A549 (cell line): Measurements from ENCODE around the gene RAD51B. TPM values are rescaled to one million over a fixed set of nuclear protein-coding genes. Genes with fewer than 3 reads are reported as not detected.

ENCODE experiments used
- ATAC-seq, 2 experiments: fragments of 200-7000 bp in 1 of 2; fragments of >200 bp in 1 of 2; cut with Nextera tagmentation in 1 of 2; cut with Tn5 transposase in 1 of 2; 3 replicates each; pipeline versions ENCODE4 v1.8.0 to v1.9.1; 2018 to 2020; ENCODE audit warnings: mild to moderate bottlenecking in 1 of 2, moderate library complexity in 1 of 2
- CTCF ChIA-PET: fragments of 300-600 bp; sonication (Branson Sonifier 250); formaldehyde crosslinking; extraction: SDS; loops from one replicate; lab custom pipeline; 2021; ENCODE audit warnings: antibody characterized with exemption, inconsistent platforms; lab: Yijun Ruan, JAX
- POLR2A ChIA-PET: fragments of 350-600 bp; formaldehyde crosslinking; extraction: SDS; loops from one replicate; lab custom pipeline; 2021; ENCODE audit warnings: antibody characterized with exemption, inconsistent platforms; lab: Yijun Ruan, JAX
- DNase-seq, 2 experiments: peaks; one replicate each; pipeline versions ENCODE4 v3.0.0 to v3.0.0-alpha.2; 2011 to 2016; ENCODE audit warnings: low read depth in 1 of 2, low spot score in 1 of 2
- FAIRE-seq: peaks from 2 replicates; lab custom pipeline; 2011; peaks lifted over from hg19 to GRCh38; lab: Jason Lieb, UNC
- H3K27ac ChIP-seq, 2 experiments: fragments of >200 bp; sonication (Bioruptor Twin); formaldehyde crosslinking; 3 replicates each; pipeline ENCODE4 v1.5.1; 2016 to 2017
- H3K4me1 ChIP-seq: fragments of >200 bp; sonication (Bioruptor Twin); formaldehyde crosslinking; 3 replicates; pipeline ENCODE4 v1.6.1; 2016
- H3K4me2 ChIP-seq: fragments of >200 bp; sonication (Bioruptor Twin); formaldehyde crosslinking; 3 replicates; pipeline ENCODE4 v1.6.1; 2016
- H3K4me3 ChIP-seq: fragments of >200 bp; sonication (Bioruptor Twin); formaldehyde crosslinking; 3 replicates; pipeline ENCODE4 v1.5.1; 2016
- H3K9me3 ChIP-seq: fragments of >200 bp; sonication (Bioruptor Twin); formaldehyde crosslinking; 3 replicates; pipeline ENCODE4 v1.6.1; 2016
- ATOH8 ChIP-seq: fragments of 250-450 bp; sonication (Bioruptor Pico); IDR thresholded peaks from 2 replicates; pipeline ENCODE4 v1.5.0; 2020; ENCODE audit warnings: low read depth, mild to moderate bottlenecking, moderate library complexity
- BCL3 ChIP-seq: fragments of >200 bp; sonication (Bioruptor Twin); formaldehyde crosslinking; IDR thresholded peaks from 3 replicates; pipeline ENCODE4 v1.6.1; 2016
- BHLHE40 ChIP-seq: IDR thresholded peaks from 2 replicates; pipeline ENCODE4 v1.6.1; 2012; ENCODE audit warnings: low read depth, low read length, inconsistent platforms
- CBX2 ChIP-seq: fragments of 200-600 bp; sonication (generic); IDR thresholded peaks from 2 replicates; pipeline ENCODE4 v1.6.1; 2016; ENCODE audit warnings: low read depth, mild to moderate bottlenecking, borderline replicate concordance
- CHD2 ChIP-seq: fragments of 150-350 bp; IDR thresholded peaks from 2 replicates; pipeline ENCODE4 v1.6.1; 2014; ENCODE audit warnings: low read length; ENCODE audit not compliant: partially characterized antibody
- CHD4 ChIP-seq: fragments of 200-600 bp; sonication (generic); IDR thresholded peaks from 2 replicates; pipeline ENCODE4 v1.6.1; 2016; ENCODE audit warnings: antibody characterized with exemption, mild to moderate bottlenecking, borderline replicate concordance
- ELK1 ChIP-seq: fragments of 150-350 bp; IDR thresholded peaks from 2 replicates; pipeline ENCODE4 v1.6.1; 2014; ENCODE audit warnings: low read depth, mild to moderate bottlenecking, low read length
- ESRRA ChIP-seq: fragments of 150-350 bp; IDR thresholded peaks from 2 replicates; pipeline ENCODE4 v1.6.1; 2014; ENCODE audit warnings: mild to moderate bottlenecking, low read length, borderline replicate concordance
- FOXS1 ChIP-seq: fragments of 250-450 bp; sonication (Bioruptor Pico); IDR thresholded peaks from 2 replicates; pipeline ENCODE4 v1.5.0; 2020; ENCODE audit warnings: mild to moderate bottlenecking, moderate library complexity
- HES2 ChIP-seq: fragments of >200 bp; sonication (Bioruptor Twin); formaldehyde crosslinking; IDR thresholded peaks from 2 replicates; pipeline ENCODE4 v1.6.1; 2016
- HEYL ChIP-seq: fragments of 250-450 bp; sonication (Bioruptor Pico); IDR thresholded peaks from 2 replicates; pipeline ENCODE4 v1.8.0; 2021; ENCODE audit warnings: mild to moderate bottlenecking, moderate library complexity
- HOXA7 ChIP-seq: fragments of 250-450 bp; sonication (Bioruptor Pico); IDR thresholded peaks from 2 replicates; pipeline ENCODE4 v1.5.0; 2020; ENCODE audit warnings: mild to moderate bottlenecking, moderate library complexity
- JUN ChIP-seq, 2 experiments: fragments of >200 bp; sonication (Bioruptor Twin); formaldehyde crosslinking; IDR thresholded peaks; 2 replicates in 1 of 2; 3 replicates in 1 of 2; pipeline ENCODE4 v1.6.1; 2016 to 2017
- JUNB ChIP-seq: fragments of >200 bp; sonication (Bioruptor Twin); formaldehyde crosslinking; IDR thresholded peaks from 2 replicates; pipeline ENCODE4 v1.6.1; 2016
- KDM1A ChIP-seq: fragments of 200-600 bp; sonication (generic); IDR thresholded peaks from 2 replicates; pipeline ENCODE4 v1.6.1; 2016; ENCODE audit warnings: low read depth, mild to moderate bottlenecking
- MAZ ChIP-seq: fragments of 150-350 bp; IDR thresholded peaks from 2 replicates; pipeline ENCODE4 v1.6.1; 2014; ENCODE audit warnings: antibody characterized with exemption, low read depth, low read length, borderline replicate concordance
- NFE2L2 ChIP-seq: fragments of 150-350 bp; conservative IDR thresholded peaks from 2 replicates; pipeline ENCODE4 v1.6.1; 2014; ENCODE audit warnings: low read length
- NR3C1 ChIP-seq: fragments of >200 bp; sonication (Bioruptor Twin); formaldehyde crosslinking; IDR thresholded peaks from 3 replicates; pipeline ENCODE4 v1.6.1; 2017
- PBX3 ChIP-seq: IDR thresholded peaks from 2 replicates; pipeline ENCODE4 v1.6.1; 2012
- POLR2A ChIP-seq: IDR thresholded peaks from 2 replicates; pipeline ENCODE4 v1.6.1; 2012; ENCODE audit warnings: mild to moderate bottlenecking, low read length
- RCOR1 ChIP-seq: fragments of 150-350 bp; IDR thresholded peaks from 2 replicates; pipeline ENCODE4 v1.6.1; 2014; ENCODE audit warnings: antibody characterized with exemption, low read length, low read depth
- REST ChIP-seq: fragments of 200-600 bp; sonication (generic); IDR thresholded peaks from 2 replicates; pipeline ENCODE4 v1.6.1; 2016; ENCODE audit warnings: antibody characterized with exemption, mild to moderate bottlenecking, moderate library complexity
- RFX5 ChIP-seq: fragments of 450-650 bp; IDR thresholded peaks from 2 replicates; pipeline ENCODE4 v1.7.1; 2014; ENCODE audit warnings: antibody characterized with exemption, mild to moderate bottlenecking, moderate library complexity
- RNF2 ChIP-seq: fragments of 200-600 bp; sonication (generic); IDR thresholded peaks from 2 replicates; pipeline ENCODE4 v1.6.1; 2016; ENCODE audit warnings: low read depth, mild to moderate bottlenecking, antibody characterized with exemption, moderate library complexity, borderline replicate concordance
- SMC3 ChIP-seq: fragments of >200 bp; sonication (Bioruptor Twin); formaldehyde crosslinking; IDR thresholded peaks from 3 replicates; pipeline ENCODE4 v1.6.1; 2018; ENCODE audit warnings: inconsistent platforms
- SREBF2 ChIP-seq: fragments of 450-650 bp; IDR thresholded peaks from 2 replicates; pipeline ENCODE4 v1.6.1; 2014; ENCODE audit warnings: mild to moderate bottlenecking, moderate library complexity
- USF2 ChIP-seq: fragments of 450-650 bp; IDR thresholded peaks from 2 replicates; pipeline ENCODE4 v1.6.1; 2014; ENCODE audit warnings: antibody characterized with exemption
- ZC3H11A ChIP-seq: fragments of 450-650 bp; IDR thresholded peaks from 2 replicates; pipeline ENCODE4 v1.6.1; 2014; ENCODE audit warnings: antibody characterized with exemption, mild to moderate bottlenecking
- ZNF302 ChIP-seq: fragments of 250-450 bp; sonication (Bioruptor Pico); IDR thresholded peaks from 2 replicates; pipeline ENCODE4 v1.9.0; 2021; ENCODE audit warnings: inconsistent platforms, mild to moderate bottlenecking, moderate library complexity
- WGBS: methylation state at CpG from one replicate; pipeline ENCODE4 v1.1.6; 2017; ENCODE audit errors: missing lambda C conversion rate; 5-methylcytosine and 5-hydroxymethylcytosine counted together
- polyA plus RNA-seq, 4 experiments: library from polyadenylated mRNA; depleted of rRNA in 3 of 4; stranded (reverse); fragments of >200 nt; fragmentation: RNase III in 1 of 4; extraction: RNeasy Plus Mini Kit Qiagen cat#74134 plus additional on column Dnase treatment in 1 of 4; gene quantifications; 2 replicates in 3 of 4; 3 replicates in 1 of 4; pipeline ENCODE4 v1.2.3, GENCODE V29; 2011 to 2017

The RAD51B gene
- polyA plus RNA-seq, 2 of the 4 experiments (the other 2 are of a cell fraction): 7.2 to 10.8 TPM

GRCh38 chr14:68771631-68772030 lies 952.1 kb downstream of the RAD51B start:
- Histone ChIP-seq H3K4me1 (no peaks in the 10 kb centered on the region), H3K4me3 (no peak overlapping the region), H3K27ac (peak overlapping the region in 1 of 2 experiments; percentile 65; a peak in 2 of 6 replicates), H3K9me3 (peaks cover 22% of the 10 kb centered on the region), H3K4me2 (no peak overlapping the region)
- POLR2A ChIA-PET: no interaction called here
- DNase-seq (no peak), ATAC-seq (no peak), FAIRE-seq (no peak)
- TF ChIP-seq RFX5 (no peak), FOXS1 (CRISPR knock-in tag) (no peak), HOXA7 (no peak), CHD2 (no peak), NR3C1 (no peak), ELK1 (no peak), NFE2L2 (no peak), ATOH8 (CRISPR knock-in tag) (no peak), REST (no peak), KDM1A (no peak), ESRRA (no peak), POLR2A (no peak), CHD4 (no peak), BHLHE40 (no peak), MAZ (no peak), RCOR1 (no peak), HEYL (CRISPR knock-in tag) (no peak), SMC3 (no peak), ZNF302 (CRISPR knock-in tag) (no peak), SREBF2 (no peak)
- CTCF ChIA-PET: interaction anchor here (1.3 to 1.4 kb wide), 2 partner anchors 11 to 36 kb away, joined by 4 read pairs; no protein-coding TSS in a partner anchor
- 87% methylated on average over 10 of the region's 10 CpGs for WGBS

- H3K4me1 ChIP-seq: peaks cover 5% of the 10 kb centered on the region
- WGBS: 95% methylated on average over 6 of the region's 6 CpGs
- no peak for ATAC-seq
- ChIA-PET CTCF (interaction anchor here (0.6 to 1.8 kb wide), 6 partner anchors 12 to 405 kb away, joined by 3 to 5 read pairs (median 4); no protein-coding TSS in a partner anchor), POLR2A (no interaction called here)
- H3K4me3 ChIP-seq: no peak overlapping the region
- H3K9me3 ChIP-seq: peaks cover 22% of the 10 kb centered on the region
- H3K4me2 ChIP-seq: no peak overlapping the region
- no peak for DNase-seq
- H3K27ac ChIP-seq: peak overlapping the region; percentile 8 to 46; a peak in 1 of 6 replicates
- no peak for TF ChIP-seq JUNB
- no peak for TF ChIP-seq CBX2
- TF ChIP-seq CHD2: no peak
- TF ChIP-seq JUN (IDR thresholded peaks at IDR 0.05): no peak
- TF ChIP-seq HOXA7: no peak
- TF ChIP-seq HES2: no peak
- TF ChIP-seq PBX3: no peak
- TF ChIP-seq USF2: no peak
- no peak for TF ChIP-seq RNF2
- TF ChIP-seq SMC3: no peak
- no peak for TF ChIP-seq ZC3H11A
- TF ChIP-seq BCL3: no peak
- FAIRE-seq: no peak
Measured at GRCh38 chr14:68772761-68773381, 953.3 kb downstream of the RAD51B start.
